ENCODE results near the gene HLCS. TPM values are rescaled to one million over a fixed set of nuclear protein-coding genes. Genes with fewer than 3 reads are reported as not detected.

The HLCS gene
- total RNA-seq, 3 donors from 2014 or later, result 19.5 to 26.2 (median 20.3) TPM

- no peaks in the 10 kb centered on the region for H3K27me3 ChIP-seq
- no peaks in the 10 kb centered on the region for H3K4me1 ChIP-seq
- DNase-seq (ENCODE audit: low spot score in 2 of 2), result no peak
- no peak overlapping the region for H3K4me3 ChIP-seq
- no peak overlapping the region for H3K27ac ChIP-seq
- H3K36me3 ChIP-seq, result no peaks in the 10 kb centered on the region
- intact Hi-C loops (cut with DNase I; ENCODE audit: low total_unique reads), result no loop called here
- TF ChIP-seq CTCF (IDR thresholded peaks at IDR 0.05) (no peak), POLR2A (IDR thresholded peaks at IDR 0.05) (no peak)
- no peaks in the 10 kb centered on the region for H3K9me3 ChIP-seq
Observed at GRCh38 chr21:36839735-36840134, 126.7 kb downstream of the HLCS start.

- no peaks in the 10 kb centered on the region for H3K36me3 ChIP-seq
- intact Hi-C loops (cut with DNase I; ENCODE audit: low total_unique reads), result no loop called here
- H3K9me3 ChIP-seq, result no peaks in the 10 kb centered on the region
- H3K27me3 ChIP-seq, result no peaks in the 10 kb centered on the region
- H3K4me3 ChIP-seq, result no peak overlapping the region
- no peak overlapping the region for H3K27ac ChIP-seq
- TF ChIP-seq POLR2A (IDR thresholded peaks at IDR 0.05) (no peak), CTCF (IDR thresholded peaks at IDR 0.05) (no peak), POLR2AphosphoS5 (IDR thresholded peaks at IDR 0.05) (no peak)
- H3K4me1 ChIP-seq, result no peaks in the 10 kb centered on the region
- no peak for DNase-seq (ENCODE audit: low spot score in 2 of 2)
Observed at GRCh38 chr21:36839123-36839522, 127.3 kb downstream of the HLCS start.

- Histone ChIP-seq H3K9me3 (no peaks in the 10 kb centered on the region), H3K36me3 (no peaks in the 10 kb centered on the region), H3K4me1 (no peaks in the 10 kb centered on the region), H3K27me3 (no peaks in the 10 kb centered on the region), H3K27ac (no peak overlapping the region), H3K4me3 (no peak overlapping the region)
- TF ChIP-seq POLR2A (IDR thresholded peaks at IDR 0.05) (no peak), CTCF (IDR thresholded peaks at IDR 0.05) (no peak), POLR2AphosphoS5 (IDR thresholded peaks at IDR 0.05) (no peak)
- intact Hi-C loops (cut with DNase I; ENCODE audit: low total_unique reads), result no loop called here
- DNase-seq (ENCODE audit: low spot score in 2 of 2), result no peak
Observed at GRCh38 chr21:36835383-36835795, 131.1 kb downstream of the HLCS start.

GRCh38 chr21:36834192-36834591 is 132.3 kb downstream of the HLCS start:
- Histone ChIP-seq H3K4me3 (no peak overlapping the region), H3K9me3 (no peaks in the 10 kb centered on the region), H3K36me3 (no peaks in the 10 kb centered on the region), H3K27me3 (no peaks in the 10 kb centered on the region), H3K4me1 (no peaks in the 10 kb centered on the region), H3K27ac (no peak overlapping the region)
- DNase-seq (ENCODE audit: low spot score in 2 of 2), result no peak
- intact Hi-C loops (cut with DNase I; ENCODE audit: low total_unique reads), result no loop called here
- TF ChIP-seq CTCF (IDR thresholded peaks at IDR 0.05), result no peak
- TF ChIP-seq POLR2AphosphoS5 (IDR thresholded peaks at IDR 0.05), result no peak
- TF ChIP-seq POLR2A (IDR thresholded peaks at IDR 0.05), result no peak

GRCh38 chr21:36830100-36830499 is 136.4 kb downstream of the HLCS start:
- TF ChIP-seq POLR2AphosphoS5 (IDR thresholded peaks at IDR 0.05) (no peak), POLR2A (IDR thresholded peaks at IDR 0.05) (no peak), CTCF (IDR thresholded peaks at IDR 0.05) (no peak)
- no peak overlapping the region for H3K4me3 ChIP-seq
- H3K27me3 ChIP-seq, result no peaks in the 10 kb centered on the region
- no peak overlapping the region for H3K27ac ChIP-seq
- no peaks in the 10 kb centered on the region for H3K9me3 ChIP-seq
- intact Hi-C loops (cut with DNase I; ENCODE audit: low total_unique reads), result no loop called here
- H3K4me1 ChIP-seq, result no peaks in the 10 kb centered on the region
- DNase-seq (ENCODE audit: low spot score in 2 of 2), result no peak
- no peaks in the 10 kb centered on the region for H3K36me3 ChIP-seq

All from breast epithelium (tissue), 4 donors.